Mucosa of gallbladder (tissue), 1 donor: ENCODE data around the gene ZBTB7B. TPM values are rescaled to one million over a fixed set of nuclear protein-coding genes. Genes with fewer than 3 reads are reported as not detected.
A peak's percentile ranks its signal among the peaks of the same experiment; 100 is the strongest.

ENCODE experiments used
- DNase-seq: peaks from one replicate; pipeline ENCODE4 v3.0.0-alpha.2; 2020; ENCODE audit warnings: low spot score
- total RNA-seq: library from RNA; stranded (reverse); gene quantifications from one replicate; pipeline ENCODE4 v1.2.1, GENCODE V29; 2021
- donor health status: DM: no; HTN: no; CAD: no.

ZBTB7B gene
- total RNA-seq, 1 donor from 2014 or later: 122 TPM

- no peak for DNase-seq
Observed at GRCh38 chr1:155016231-155016831, 13.7 kb downstream of the ZBTB7B start.

- peak; percentile 89 for DNase-seq
Observed at GRCh38 chr1:155017041-155017945, 14.7 kb downstream of the ZBTB7B start.

- DNase-seq: no peak
Observed at GRCh38 chr1:155017946-155018316, 15.3 kb downstream of the ZBTB7B start.

GRCh38 chr1:155018617-155019348, 16.2 kb downstream of the ZBTB7B start:
- no peak for DNase-seq

- no peak for DNase-seq
Observed at GRCh38 chr1:155019377-155020245, 17.0 kb downstream of the ZBTB7B start.

- DNase-seq: no peak
Observed at GRCh38 chr1:155022136-155022926, 19.7 kb downstream of the ZBTB7B start.

GRCh38 chr1:155022927-155023236, 20.3 kb downstream of the ZBTB7B start:
- DNase-seq: peak; percentile 51

- no peak for DNase-seq
Observed at GRCh38 chr1:155023627-155024026, 21.0 kb downstream of the ZBTB7B start.

GRCh38 chr1:155024315-155024714, 21.7 kb downstream of the ZBTB7B start:
- DNase-seq: no peak

- no peak for DNase-seq
Observed at GRCh38 chr1:155026154-155026553, 23.6 kb downstream of the ZBTB7B start.

- DNase-seq: no peak
Observed at GRCh38 chr1:155026588-155026987, 24.0 kb downstream of the ZBTB7B start.

- no peak for DNase-seq
Observed at GRCh38 chr1:155029513-155030242, 27.1 kb downstream of the ZBTB7B start.

GRCh38 chr1:155030243-155030795, 27.7 kb downstream of the ZBTB7B start:
- DNase-seq: no peak

GRCh38 chr1:155030899-155031298, 28.3 kb downstream of the ZBTB7B start:
- DNase-seq: no peak

GRCh38 chr1:155032886-155033285, 30.3 kb downstream of the ZBTB7B start:
- DNase-seq: no peak

- no peak for DNase-seq
Observed at GRCh38 chr1:155033524-155033923, 30.9 kb downstream of the ZBTB7B start, which contains the start of the genes DCST1 and DCST2. DCST1 (plus strand) TSS chr1:155033824; CDS start chr1:155034037, 213 bp downstream. DCST2 (minus strand) TSS chr1:155033781; CDS start chr1:155033701, 80 bp downstream.

GRCh38 chr1:155034318-155035208, 32.0 kb downstream of the ZBTB7B start:
- no peak for DNase-seq

- no peak for DNase-seq
Observed at GRCh38 chr1:155035936-155036335, 33.3 kb downstream of the ZBTB7B start.

- no peak for DNase-seq
Observed at GRCh38 chr1:155037043-155037442, 34.4 kb downstream of the ZBTB7B start.
